K562 (cell line): ENCODE data around the gene DHRS2.
"Not testable (repeated sequence)": the region's sequence is repeated elsewhere in the genome, so short reads cannot be mapped to it uniquely, and the experiment has no call there.

Experiments
- ESRRB ChIP-seq: fragments of 250-450 bp; sonication (Bioruptor Pico); IDR thresholded peaks from 2 replicates; pipeline ENCODE4 v1.5.0; 2020; ENCODE audit warnings: mild to moderate bottlenecking, moderate library complexity, borderline replicate concordance
- FOSL1 ChIP-seq: fragments of 200-800 bp; sonication (Bioruptor generic); conservative IDR thresholded peaks from 2 replicates; pipeline ENCODE4 v1.6.1; 2016; ENCODE audit warnings: missing genetic modification characterization, missing compliant biosample characterization
- GABPA ChIP-seq: fragments of 200-800 bp; sonication (Bioruptor generic); conservative IDR thresholded peaks from 2 replicates; pipeline ENCODE4 v1.6.1; 2016; ENCODE audit warnings: low read depth, missing genetic modification characterization, missing compliant biosample characterization
- GATAD2A ChIP-seq: fragments of 450-650 bp; IDR thresholded peaks from 2 replicates; pipeline ENCODE4 v1.6.1; 2017
- JUNB ChIP-seq: fragments of 450-650 bp; formaldehyde crosslinking; conservative IDR thresholded peaks from 2 replicates; pipeline ENCODE4 v1.4.0; 2020; ENCODE audit warnings: mild to moderate bottlenecking
- JUND ChIP-seq, 2 experiments: IDR thresholded peaks; 2 replicates in 1 of 2; 3 replicates in 1 of 2; pipeline ENCODE4 v1.6.1; 2011; ENCODE audit warnings: borderline replicate concordance in 2 of 2, low read depth in 2 of 2, low read length in 2 of 2, improper control_type of control experiment in 1 of 2, missing biosample characterization in 1 of 2, missing genetic modification characterization in 1 of 2, missing genetic modification reagents in 1 of 2
- MXI1 ChIP-seq: IDR thresholded peaks from 2 replicates; pipeline ENCODE4 v1.6.1; 2011; ENCODE audit warnings: low read depth, mild to moderate bottlenecking, improper control_type of control experiment, low read length
- NFYB ChIP-seq: IDR thresholded peaks from 2 replicates; pipeline ENCODE4 v1.6.1; 2011; ENCODE audit warnings: mild to moderate bottlenecking, moderate library complexity; ENCODE audit not compliant: insufficient read length; ENCODE audit errors: extremely low read depth
- PTTG1 ChIP-seq: fragments of 450-650 bp; IDR thresholded peaks from 2 replicates; pipeline ENCODE4 v1.6.1; 2016; ENCODE audit warnings: low read depth, mild to moderate bottlenecking, missing genetic modification characterization, missing compliant biosample characterization
- SP1 ChIP-seq: sonication (generic); formaldehyde crosslinking; IDR thresholded peaks from 2 replicates; pipeline ENCODE4 v1.8.1; 2022; ENCODE audit warnings: mild to moderate bottlenecking, missing genetic modification reagents
- SP2 ChIP-seq: IDR thresholded peaks from 2 replicates; pipeline ENCODE4 v1.6.1; 2011; ENCODE audit warnings: mild to moderate bottlenecking, low read depth, low read length, moderate library complexity; ENCODE audit not compliant: poor library complexity, severe bottlenecking; ENCODE audit errors: extremely low read depth
- ZBTB17 ChIP-seq: fragments of 450-650 bp; formaldehyde crosslinking; IDR thresholded peaks from 2 replicates; pipeline ENCODE4 v1.4.0; 2020; ENCODE audit warnings: mild to moderate bottlenecking
- ZKSCAN8 ChIP-seq: fragments of 200-800 bp; sonication (Bioruptor generic); IDR thresholded peaks from 2 replicates; pipeline ENCODE4 v1.6.1; 2016; ENCODE audit warnings: missing genetic modification characterization, missing compliant biosample characterization
- TF ChIP-seq, protein P1 (sequence below): sonication (generic); formaldehyde crosslinking; IDR thresholded peaks from 2 replicates; pipeline ENCODE4 v1.8.1; 2023; ENCODE audit warnings: missing genetic modification reagents, mild to moderate bottlenecking, borderline replicate concordance

DNA sequence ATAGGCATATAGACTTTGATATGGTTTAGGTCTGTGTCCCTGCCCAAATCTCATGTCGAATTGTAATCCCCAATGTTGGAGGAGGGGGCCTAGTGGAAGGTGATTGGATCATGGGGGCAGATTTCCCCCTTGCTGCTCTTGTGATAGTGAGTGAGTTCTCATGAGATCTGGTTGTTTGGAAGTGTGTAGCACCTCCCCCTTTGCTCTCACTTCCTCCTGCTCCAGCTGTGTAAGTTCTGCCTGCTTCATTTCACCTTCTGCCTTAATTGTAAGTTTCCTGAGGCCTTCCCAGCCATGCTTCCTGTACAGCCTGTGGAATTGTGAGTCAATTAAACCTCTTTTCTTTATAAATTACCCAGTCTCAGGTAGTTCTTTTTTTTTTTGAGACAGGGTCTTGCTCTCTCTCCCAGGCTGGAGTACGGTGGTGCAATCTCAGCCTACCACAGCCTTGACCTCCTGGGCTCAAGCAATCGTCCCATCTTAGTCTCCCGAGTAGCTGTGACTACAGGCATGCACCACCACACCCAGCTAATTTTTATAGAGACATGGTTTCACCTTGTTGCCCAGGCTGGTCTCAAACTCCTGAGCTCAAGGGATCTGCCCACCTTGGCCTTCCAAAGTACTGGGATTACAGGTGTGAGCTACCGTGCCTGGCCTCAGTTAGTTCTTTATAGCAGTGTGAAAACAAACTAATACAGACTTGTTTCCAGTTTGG is 1.3 kb upstream of the DHRS2 start:
- TF ChIP-seq ZKSCAN8 (CRISPR knock-in tag); NFYB; MXI1; ESRRB (CRISPR knock-in tag); GABPA (tag); GATAD2A; SP1 (CRISPR knock-in tag); SP2; PTTG1 (tag); JUNB (CRISPR knock-in tag); ZBTB17 (CRISPR knock-in tag); JUND (IDR thresholded peaks at IDR 0.05; ENCODE audit: borderline replicate concordance, low read depth, low read length); JUND (tag; IDR thresholded peaks at IDR 0.05; ENCODE audit: borderline replicate concordance, low read depth, low read length); FOSL1 (tag): not testable (repeated sequence)
- TF ChIP-seq, protein P1, sequence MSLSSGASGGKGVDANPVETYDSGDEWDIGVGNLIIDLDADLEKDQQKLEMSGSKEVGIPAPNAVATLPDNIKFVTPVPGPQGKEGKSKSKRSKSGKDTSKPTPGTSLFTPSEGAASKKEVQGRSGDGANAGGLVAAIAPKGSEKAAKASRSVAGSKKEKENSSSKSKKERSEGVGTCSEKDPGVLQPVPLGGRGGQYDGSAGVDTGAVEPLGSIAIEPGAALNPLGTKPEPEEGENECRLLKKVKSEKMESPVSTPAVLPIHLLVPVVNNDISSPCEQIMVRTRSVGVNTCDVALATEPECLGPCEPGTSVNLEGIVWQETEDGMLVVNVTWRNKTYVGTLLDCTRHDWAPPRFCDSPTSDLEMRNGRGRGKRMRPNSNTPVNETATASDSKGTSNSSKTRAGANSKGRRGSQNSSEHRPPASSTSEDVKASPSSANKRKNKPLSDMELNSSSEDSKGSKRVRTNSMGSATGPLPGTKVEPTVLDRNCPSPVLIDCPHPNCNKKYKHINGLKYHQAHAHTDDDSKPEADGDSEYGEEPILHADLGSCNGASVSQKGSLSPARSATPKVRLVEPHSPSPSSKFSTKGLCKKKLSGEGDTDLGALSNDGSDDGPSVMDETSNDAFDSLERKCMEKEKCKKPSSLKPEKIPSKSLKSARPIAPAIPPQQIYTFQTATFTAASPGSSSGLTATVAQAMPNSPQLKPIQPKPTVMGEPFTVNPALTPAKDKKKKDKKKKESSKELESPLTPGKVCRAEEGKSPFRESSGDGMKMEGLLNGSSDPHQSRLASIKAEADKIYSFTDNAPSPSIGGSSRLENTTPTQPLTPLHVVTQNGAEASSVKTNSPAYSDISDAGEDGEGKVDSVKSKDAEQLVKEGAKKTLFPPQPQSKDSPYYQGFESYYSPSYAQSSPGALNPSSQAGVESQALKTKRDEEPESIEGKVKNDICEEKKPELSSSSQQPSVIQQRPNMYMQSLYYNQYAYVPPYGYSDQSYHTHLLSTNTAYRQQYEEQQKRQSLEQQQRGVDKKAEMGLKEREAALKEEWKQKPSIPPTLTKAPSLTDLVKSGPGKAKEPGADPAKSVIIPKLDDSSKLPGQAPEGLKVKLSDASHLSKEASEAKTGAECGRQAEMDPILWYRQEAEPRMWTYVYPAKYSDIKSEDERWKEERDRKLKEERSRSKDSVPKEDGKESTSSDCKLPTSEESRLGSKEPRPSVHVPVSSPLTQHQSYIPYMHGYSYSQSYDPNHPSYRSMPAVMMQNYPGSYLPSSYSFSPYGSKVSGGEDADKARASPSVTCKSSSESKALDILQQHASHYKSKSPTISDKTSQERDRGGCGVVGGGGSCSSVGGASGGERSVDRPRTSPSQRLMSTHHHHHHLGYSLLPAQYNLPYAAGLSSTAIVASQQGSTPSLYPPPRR (CRISPR knock-in tag) = not testable (repeated sequence)
